GM21825 (cell line): Measurements from ENCODE around the gene VANGL2.
"Not testable (repeated sequence)": the region's sequence is repeated elsewhere in the genome, so short reads cannot be mapped to it uniquely, and the experiment has no call there.

Experiments
- ATAC-seq: cut with Tn5 transposase; IDR thresholded peaks from one replicate; pipeline ENCODE4 v1.9.1; 2021; ENCODE audit warnings: mild to moderate bottlenecking, moderate library complexity; ENCODE audit not compliant: unreplicated experiment

Gene VANGL2

GRCh38 chr1:160369087-160369486 lies 31.3 kb upstream of the VANGL2 start:
- no peak for ATAC-seq

GRCh38 chr1:160370561-160371345 lies 29.6 kb upstream of the VANGL2 start:
- no peak for ATAC-seq

- ATAC-seq: no peak
Measured at GRCh38 chr1:160371346-160371631, 29.1 kb upstream of the VANGL2 start.

GRCh38 chr1:160371756-160372155 lies 28.6 kb upstream of the VANGL2 start:
- ATAC-seq: no peak

- ATAC-seq: no peak
Measured at GRCh38 chr1:160373696-160374095, 26.7 kb upstream of the VANGL2 start.

GRCh38 chr1:160374306-160375110 lies 25.9 kb upstream of the VANGL2 start:
- no peak for ATAC-seq

- ATAC-seq: no peak
Measured at GRCh38 chr1:160375788-160376524, 24.4 kb upstream of the VANGL2 start.

- no peak for ATAC-seq
Measured at GRCh38 chr1:160376525-160377131, 23.7 kb upstream of the VANGL2 start.

- no peak for ATAC-seq
Measured at GRCh38 chr1:160377585-160378206, 22.7 kb upstream of the VANGL2 start.

- not testable (repeated sequence) for ATAC-seq
Measured at GRCh38 chr1:160384812-160385211, 15.6 kb upstream of the VANGL2 start.

- ATAC-seq: not testable (repeated sequence)
Measured at GRCh38 chr1:160388406-160388805, 12.0 kb upstream of the VANGL2 start.

GRCh38 chr1:160394673-160395072 lies 5.7 kb upstream of the VANGL2 start:
- ATAC-seq: no peak

- ATAC-seq: no peak
Measured at GRCh38 chr1:160397651-160398050, 2.7 kb upstream of the VANGL2 start.

- no peak for ATAC-seq
Measured at GRCh38 chr1:160398823-160399222, 1.5 kb upstream of the VANGL2 start.

GRCh38 chr1:160399544-160400222 lies 681 bp upstream of the VANGL2 start:
- ATAC-seq: no peak

GRCh38 chr1:160400646-160401486 lies 502 bp downstream of the VANGL2 start:
- no peak for ATAC-seq

- no peak for ATAC-seq
Measured at GRCh38 chr1:160401487-160401805, 1.1 kb downstream of the VANGL2 start.

- no peak for ATAC-seq
Measured at GRCh38 chr1:160402001-160402795, 1.8 kb downstream of the VANGL2 start.

- no peak for ATAC-seq
Measured at GRCh38 chr1:160403244-160403643, 2.9 kb downstream of the VANGL2 start.
